ENCODE data around the gene TRAPPC14.
A peak's percentile ranks its signal among the peaks of the same experiment; 100 is the strongest.

Gene TRAPPC14

GRCh38 chr7:100124301-100125230, 34.0 kb downstream of the TRAPPC14 start:
- DNase-seq, result peak; percentile 51

GRCh38 chr7:100122568-100122967, 36.0 kb downstream of the TRAPPC14 start:
- peak; percentile 90 for DNase-seq

GRCh38 chr7:100122067-100122466, 36.5 kb downstream of the TRAPPC14 start:
- no peak for DNase-seq

GRCh38 chr7:100120733-100121036, 37.8 kb downstream of the TRAPPC14 start:
- DNase-seq, result no peak

GRCh38 chr7:100119970-100120732, 38.4 kb downstream of the TRAPPC14 start:
- peak; percentile 78 for DNase-seq

GRCh38 chr7:100119072-100119969, 39.2 kb downstream of the TRAPPC14 start, which contains the start of the genes CNPY4 and TAF6:
TSS of gene CNPY4 (plus strand) at chr7:100119634. CDS start at chr7:100119745, 111 bp downstream.
TSS of gene TAF6 (minus strand) at chr7:100119358. CDS start at chr7:100114209, 5,149 bp downstream.
- peak; percentile 98 for DNase-seq

- peak; percentile 70 for DNase-seq
Observed at GRCh38 chr7:100118388-100119071, 40.0 kb downstream of the TRAPPC14 start.

- no peak for DNase-seq
Observed at GRCh38 chr7:100115026-100115425, 43.5 kb downstream of the TRAPPC14 start.

- no peak for DNase-seq
Observed at GRCh38 chr7:100111914-100112313, 46.6 kb downstream of the TRAPPC14 start.

- DNase-seq, result no peak
Observed at GRCh38 chr7:100111156-100111555, 47.4 kb downstream of the TRAPPC14 start.

GRCh38 chr7:100109521-100110163, 48.9 kb downstream of the TRAPPC14 start:
- no peak for DNase-seq

- DNase-seq, result no peak
Observed at GRCh38 chr7:100107890-100108289, 50.6 kb downstream of the TRAPPC14 start.

GRCh38 chr7:100107125-100107737, 51.3 kb downstream of the TRAPPC14 start:
- DNase-seq, result no peak

GRCh38 chr7:100106633-100107032, 51.9 kb downstream of the TRAPPC14 start:
- no peak for DNase-seq

GRCh38 chr7:100105534-100105933, 53.0 kb downstream of the TRAPPC14 start:
- DNase-seq, result no peak

All from hematopoietic multipotent progenitor cell treated with erythropoietin and hydrocortisone succinate and interleukin-3 and kit ligand, for 4 days (in vitro differentiated cells).